Measurements from ENCODE around the gene TRAK2.
"Not testable (repeated sequence)": the region's sequence is repeated elsewhere in the genome, so short reads cannot be mapped to it uniquely, and the experiment has no call there.

The TRAK2 gene

GRCh38 chr2:201448061-201448460 lies 3.2 kb downstream of the TRAK2 start:
- DNase-seq: no peak

DNA sequence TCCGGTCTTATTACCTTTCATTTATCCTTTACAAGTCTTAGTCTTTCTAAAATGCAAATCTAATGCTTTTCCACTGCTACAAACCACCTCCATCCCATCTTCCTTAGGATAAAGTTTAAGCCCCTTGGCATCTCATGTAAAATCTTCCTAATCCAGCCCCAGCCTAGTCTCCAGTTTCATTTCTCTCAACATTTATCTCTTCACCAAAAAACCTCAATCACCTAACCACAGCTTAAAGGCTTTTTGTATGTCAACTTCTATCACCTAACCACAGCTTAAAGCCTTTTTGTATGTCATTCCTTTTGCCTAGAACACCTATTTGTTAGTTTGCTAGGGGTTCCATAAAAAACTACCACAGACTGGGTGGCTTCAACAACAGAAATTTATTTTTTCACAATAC lies 4.2 kb downstream of the TRAK2 start:
- no peak for DNase-seq

DNA sequence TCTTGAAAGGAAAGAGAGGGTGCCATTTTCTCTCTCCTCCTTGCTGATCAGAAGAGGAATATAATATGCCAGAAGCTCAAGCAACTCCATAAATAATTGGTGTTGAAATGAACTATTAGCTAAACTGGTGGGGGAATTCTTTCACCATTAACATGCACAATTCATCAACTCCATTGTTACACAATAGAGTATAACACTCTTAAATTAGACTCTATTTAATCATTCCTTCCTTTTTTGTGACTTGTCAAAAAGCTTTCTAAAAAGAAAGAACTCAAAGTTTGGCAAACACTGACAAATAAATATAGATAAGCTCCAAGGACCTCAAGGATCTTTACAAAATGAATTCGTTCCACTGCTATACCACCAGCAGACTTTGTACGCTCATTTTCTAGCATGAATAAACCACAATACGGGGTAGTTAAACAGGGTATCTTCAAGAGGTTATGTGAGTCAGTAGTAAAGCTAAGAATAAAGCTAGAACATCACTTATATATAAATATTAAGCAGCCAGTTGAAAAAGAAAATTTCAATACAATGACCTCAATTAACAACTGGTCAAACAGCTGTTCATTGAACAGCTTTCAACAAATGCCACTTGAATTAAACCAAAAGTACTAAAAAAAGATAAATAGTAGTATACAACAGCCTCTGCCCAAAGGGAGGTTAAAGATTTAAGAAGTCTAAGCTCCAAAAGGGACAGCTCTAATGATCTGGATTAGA lies 6.4 kb downstream of the TRAK2 start:
- DNase-seq: no peak

DNA sequence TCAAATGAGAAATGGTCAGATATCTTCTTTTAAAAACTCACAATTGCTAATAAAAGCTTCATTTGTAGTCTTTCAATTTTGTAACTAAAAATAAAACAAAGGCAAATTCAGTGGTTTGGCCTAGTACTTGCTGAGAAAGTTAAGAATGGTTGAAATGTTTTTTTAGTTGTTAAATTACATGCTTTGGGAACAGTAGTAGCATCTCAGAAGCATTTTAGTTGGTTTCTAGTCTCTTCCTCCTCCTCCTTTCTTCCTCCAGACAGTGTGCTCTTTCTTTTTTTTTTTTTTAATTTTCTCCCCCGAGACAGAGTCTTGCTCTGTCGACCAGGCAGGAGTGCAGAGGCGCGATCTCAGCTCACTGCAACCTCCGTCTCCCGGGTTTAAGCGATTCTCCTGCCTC lies 9.8 kb downstream of the TRAK2 start:
- DNase-seq: no peak

- DNase-seq: peak; percentile 37
Measured at GRCh38 chr2:201440182-201440581, 11.1 kb downstream of the TRAK2 start.

DNA sequence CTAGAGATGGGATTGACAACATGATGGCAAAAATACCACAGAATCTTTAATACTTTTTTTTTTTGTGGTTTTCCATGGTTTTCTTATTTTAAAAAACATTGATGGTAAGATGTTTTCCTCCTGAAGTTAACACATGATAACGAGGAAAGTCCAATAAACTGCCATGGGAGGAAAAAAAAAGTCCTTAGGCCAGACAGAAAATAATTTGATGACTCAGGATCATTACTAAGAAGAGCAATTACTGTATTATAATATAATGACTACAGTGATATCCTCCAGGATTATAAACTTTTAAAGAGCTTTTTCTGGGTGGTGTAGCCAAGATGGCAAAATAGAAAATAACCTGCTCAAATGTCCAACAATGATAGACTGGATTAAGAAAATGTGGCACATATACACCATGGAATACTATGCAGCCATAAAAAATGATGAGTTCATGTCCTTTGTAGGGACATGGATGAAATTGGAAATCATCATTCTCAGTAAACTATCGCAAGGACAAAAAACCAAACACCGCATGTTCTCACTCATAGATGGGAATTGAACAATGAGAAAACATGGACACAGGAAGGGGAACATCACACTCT lies 11.8 kb downstream of the TRAK2 start:
- not testable (repeated sequence) for DNase-seq

DNA sequence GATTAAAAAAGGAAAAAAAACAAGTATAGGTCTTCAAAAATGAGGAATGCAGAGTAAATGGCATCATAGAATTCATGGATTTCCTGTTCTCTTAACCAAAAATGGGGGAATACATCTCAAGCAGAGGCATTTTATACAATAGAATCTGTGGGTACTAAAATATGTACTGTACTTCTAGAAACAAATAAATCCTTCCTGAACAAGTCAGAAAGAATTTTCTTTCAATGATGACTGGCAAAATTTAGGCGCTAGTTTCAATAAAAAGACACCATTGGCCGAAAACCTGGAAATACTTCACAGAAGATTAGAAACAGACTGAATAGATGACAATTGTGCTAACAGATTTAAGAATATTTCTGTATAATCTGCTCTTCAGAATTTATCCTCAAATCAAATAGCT lies 15.1 kb downstream of the TRAK2 start:
- no peak for DNase-seq

- DNase-seq: no peak
Measured at GRCh38 chr2:201433394-201433995, 17.8 kb downstream of the TRAK2 start.

DNA sequence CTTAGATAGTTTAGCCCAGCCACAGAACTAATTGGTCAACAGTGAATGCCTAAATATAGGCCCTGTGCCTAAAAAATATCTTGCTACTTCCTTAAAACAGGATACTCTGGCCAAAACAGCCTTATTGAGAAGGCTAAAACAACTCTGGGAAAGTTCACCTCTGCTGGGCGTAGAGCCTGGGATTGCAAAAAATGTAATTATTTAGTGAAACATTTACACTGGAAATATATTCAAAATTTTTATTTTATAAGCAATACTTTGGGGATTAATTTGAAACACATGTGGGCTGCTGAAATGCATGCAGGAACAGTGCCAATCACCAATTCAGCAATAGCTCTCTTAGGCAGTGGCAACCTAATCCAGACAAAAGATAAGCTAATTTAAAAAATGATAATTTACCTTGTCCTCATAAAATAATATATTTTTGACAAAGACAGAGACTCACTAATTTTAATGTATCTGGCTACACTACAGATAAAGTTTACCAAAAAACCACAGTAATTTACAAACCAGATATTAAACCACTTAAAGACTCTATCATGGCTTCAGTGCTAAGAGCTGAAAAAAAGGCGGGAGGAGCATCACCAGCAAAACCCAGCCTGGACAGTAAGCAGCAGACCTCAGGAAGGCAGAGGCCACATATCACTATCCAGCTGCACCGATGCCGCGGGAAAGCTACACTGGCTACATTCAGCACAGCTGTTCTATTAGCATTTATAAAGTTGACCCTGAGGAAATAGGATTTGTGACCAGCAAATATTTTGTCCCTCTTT lies 18.5 kb downstream of the TRAK2 start:
- DNase-seq: no peak

DNA sequence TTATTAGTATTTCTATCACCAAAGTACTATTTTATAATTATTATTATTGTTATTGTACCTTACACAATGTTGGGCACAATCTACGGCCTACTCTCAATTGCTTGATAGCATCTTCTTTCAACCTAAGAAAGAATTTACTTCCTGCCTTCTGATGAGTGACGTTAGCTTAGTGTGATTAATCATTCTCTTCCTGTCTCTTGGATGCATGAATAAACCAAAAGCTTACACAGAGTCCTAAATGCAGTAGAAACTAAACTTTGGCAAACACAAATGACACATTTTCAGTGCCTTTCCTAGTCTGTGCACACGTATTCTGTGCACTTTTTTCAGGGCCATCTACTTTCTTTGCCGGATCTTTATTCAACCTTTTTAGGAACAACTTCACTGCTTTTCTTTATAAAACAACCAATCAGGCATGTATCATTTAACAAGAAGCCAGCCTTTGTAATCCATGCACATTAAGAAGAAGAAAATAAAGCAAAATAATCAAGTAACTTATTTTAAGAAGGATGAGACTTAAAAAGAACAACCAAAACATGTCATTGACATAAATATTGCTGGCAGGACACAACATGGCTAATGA lies 19.1 kb downstream of the TRAK2 start:
- no peak for DNase-seq

DNA sequence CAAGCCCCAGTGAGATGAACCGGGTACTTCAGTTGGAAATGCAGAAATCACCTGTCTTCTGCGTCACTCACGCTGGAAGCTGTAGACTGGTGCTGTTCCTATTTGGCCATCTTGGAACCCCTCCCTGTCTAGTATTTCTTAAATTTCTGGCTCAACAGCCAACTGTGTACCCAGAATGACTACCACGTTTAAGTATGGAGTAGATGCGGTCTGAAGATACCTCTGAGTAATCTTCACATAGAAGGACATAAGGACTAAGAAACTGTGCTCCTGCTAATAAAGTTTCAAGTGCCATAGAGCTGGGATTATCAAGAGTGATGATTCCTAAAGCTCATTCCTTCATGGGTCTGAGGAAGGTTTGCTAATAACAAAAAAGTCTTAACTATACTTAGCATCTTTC lies 20.4 kb downstream of the TRAK2 start:
- DNase-seq: no peak

- not testable (repeated sequence) for DNase-seq
Measured at GRCh38 chr2:201430322-201430721, 20.9 kb downstream of the TRAK2 start.

- not testable (repeated sequence) for DNase-seq
Measured at GRCh38 chr2:201429835-201430234, 21.4 kb downstream of the TRAK2 start.

GRCh38 chr2:201428366-201428765 lies 22.9 kb downstream of the TRAK2 start:
- DNase-seq: not testable (repeated sequence)

GRCh38 chr2:201425952-201426351 lies 25.3 kb downstream of the TRAK2 start:
- no peak for DNase-seq

DNA sequence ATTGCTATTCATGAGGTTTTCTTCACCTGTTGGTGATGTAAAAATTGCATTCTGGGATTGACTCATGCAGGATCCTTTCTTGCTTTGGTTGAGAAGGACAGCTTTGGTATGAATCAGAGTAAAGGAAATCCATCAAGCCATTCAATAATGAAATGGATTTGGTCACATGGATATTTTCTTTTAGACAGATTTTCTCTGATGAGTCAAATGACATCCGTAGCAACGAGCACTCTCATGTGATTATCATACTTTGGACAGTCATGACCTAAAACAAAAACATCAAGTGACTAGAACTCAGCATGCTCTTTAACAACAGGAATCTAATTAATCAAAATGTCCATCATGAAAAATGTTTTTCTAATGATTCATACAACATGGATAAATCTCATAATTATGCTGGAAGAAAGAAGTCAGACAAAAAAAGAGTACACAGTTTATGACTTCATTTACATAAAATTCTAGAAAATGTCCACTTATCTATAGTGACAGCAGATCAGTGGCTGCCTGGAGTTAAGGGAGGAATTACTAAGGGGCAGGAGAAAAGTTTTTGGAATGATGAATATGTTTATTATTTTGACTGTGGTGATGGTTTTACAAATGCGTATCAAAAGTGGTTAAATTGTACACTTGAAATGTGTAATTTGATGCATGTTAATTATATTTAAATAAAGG lies 30.7 kb downstream of the TRAK2 start:
- no peak for DNase-seq

DNA sequence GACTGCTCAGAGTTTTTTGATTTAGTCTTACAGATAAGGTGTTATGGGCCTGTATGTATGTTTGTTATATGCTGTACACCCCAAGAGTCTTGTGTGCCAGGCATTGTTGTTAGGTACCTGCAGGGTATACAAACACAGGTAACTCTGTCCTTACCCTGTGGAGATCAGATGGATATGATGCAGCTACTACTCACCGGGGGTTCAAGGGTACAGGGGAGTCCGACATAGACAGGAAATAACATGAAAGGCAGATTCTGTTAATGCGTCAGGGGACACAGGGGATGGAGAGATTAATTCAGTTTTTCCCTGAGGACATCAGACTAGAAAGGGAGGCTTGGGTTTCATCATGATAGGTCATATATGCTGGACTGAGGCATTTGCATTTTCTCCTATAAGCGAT lies 31.3 kb downstream of the TRAK2 start:
- DNase-seq: no peak

DNA sequence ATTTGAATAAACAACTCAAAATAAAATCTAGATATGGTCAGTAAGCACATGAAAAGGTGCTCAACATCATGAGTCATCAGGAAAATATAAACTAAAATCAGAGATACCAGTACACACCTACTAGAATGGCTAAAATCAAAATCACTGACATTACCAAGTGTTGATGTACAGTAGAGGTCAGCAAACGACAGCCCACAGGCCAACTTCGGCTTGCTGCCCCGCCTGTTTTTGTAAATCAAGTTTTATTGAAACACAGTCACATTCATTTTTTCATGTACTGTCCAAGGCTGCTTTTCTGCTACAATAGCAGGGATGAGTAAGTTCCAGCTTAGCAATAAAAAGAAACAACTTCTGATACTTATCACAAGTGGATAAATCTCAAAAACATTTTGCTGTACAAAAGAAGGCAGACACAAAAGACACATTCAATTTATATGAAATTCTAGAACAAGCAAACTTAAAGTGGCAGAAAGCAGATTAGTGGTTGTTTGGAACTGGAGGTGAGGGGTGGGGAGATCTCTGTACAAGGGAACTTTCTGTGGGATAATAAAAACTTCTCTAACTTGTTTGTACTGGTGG lies 32.1 kb downstream of the TRAK2 start:
- DNase-seq: no peak

DNA sequence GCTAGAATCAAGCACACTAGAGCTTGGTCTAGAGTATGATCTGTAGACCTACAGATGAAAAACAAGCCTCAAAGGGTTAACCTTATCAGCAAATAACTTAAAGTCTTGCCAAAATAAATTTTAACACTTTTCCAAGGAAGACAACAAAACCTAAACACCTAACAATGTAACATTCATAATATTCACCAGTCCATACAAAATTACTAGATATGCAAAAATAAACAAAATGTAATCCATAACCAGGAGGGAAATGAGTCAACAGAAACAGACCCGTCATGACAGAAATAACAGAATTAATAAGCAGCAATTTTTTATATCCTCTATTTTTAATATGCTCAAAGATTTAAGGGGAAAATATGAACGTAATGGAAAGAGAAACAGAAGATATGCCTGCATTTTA lies 36.1 kb downstream of the TRAK2 start:
- no peak for DNase-seq

DNA sequence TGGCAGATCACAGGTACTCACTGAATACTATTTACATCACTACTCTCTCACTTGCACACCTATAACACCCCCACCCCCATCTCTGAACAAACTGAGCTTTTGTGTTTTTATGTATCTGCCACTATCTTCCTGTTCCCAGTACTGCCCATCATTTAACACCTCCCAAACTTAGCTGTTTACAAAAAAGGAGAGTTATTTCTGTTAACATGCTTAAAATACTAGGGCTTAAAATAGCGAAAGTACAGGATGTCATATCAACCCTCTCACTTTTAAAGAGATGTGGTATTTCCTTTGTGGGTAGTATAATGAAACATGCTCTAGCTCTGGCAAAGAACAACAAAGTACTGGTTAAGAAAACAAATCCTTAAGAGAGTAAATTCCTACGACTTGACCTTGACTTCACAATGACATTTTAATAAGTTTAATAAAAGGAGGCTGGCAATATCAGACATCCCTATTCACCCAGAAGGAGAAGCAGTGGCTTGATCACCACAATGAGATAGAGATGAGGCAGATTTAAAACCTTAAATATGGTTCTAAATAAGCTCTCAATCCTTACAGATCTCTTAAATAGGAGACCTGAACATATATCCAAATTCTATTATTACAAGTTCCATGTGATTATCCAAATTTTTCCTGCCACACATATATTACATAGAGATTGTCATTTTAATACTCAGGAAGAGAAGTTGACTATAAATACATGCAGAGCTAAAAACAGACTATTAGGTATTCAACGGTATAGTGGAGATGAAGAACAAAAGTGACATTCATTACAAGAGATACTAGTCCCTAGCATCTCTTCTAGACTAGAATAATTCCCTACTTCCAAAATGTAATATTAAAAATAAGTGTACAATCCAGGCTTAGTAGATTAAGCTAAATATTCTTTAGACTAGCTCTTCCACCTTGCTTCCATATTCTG lies 36.9 kb downstream of the TRAK2 start:
- no peak for DNase-seq

GRCh38 chr2:201413552-201413951 lies 37.7 kb downstream of the TRAK2 start:
- DNase-seq: no peak

Data from NCI-H774 (cell line).